Body of pancreas (tissue), 4 donors: Measurements from ENCODE around the gene MMP8.

Source experiments
- POLR2A ChIP-seq, 3 donors: fragments of 450-650 bp; IDR thresholded peaks; one replicate each; pipeline ENCODE4 v1.6.1; 2016; ENCODE audit warnings: antibody characterized with exemption in 3 of 3, mild to moderate bottlenecking in 2 of 3
- TF ChIP-seq, protein P1 (sequence below), 7 experiments: fragments of 450-650 bp in 4 of 7; fragments of 200-600 bp in 3 of 7; sonication (generic) in 3 of 7; IDR thresholded peaks; one replicate each; pipeline ENCODE4 v1.5.1; 2016 to 2019; ENCODE audit warnings: antibody characterized with exemption in 7 of 7

DNA sequence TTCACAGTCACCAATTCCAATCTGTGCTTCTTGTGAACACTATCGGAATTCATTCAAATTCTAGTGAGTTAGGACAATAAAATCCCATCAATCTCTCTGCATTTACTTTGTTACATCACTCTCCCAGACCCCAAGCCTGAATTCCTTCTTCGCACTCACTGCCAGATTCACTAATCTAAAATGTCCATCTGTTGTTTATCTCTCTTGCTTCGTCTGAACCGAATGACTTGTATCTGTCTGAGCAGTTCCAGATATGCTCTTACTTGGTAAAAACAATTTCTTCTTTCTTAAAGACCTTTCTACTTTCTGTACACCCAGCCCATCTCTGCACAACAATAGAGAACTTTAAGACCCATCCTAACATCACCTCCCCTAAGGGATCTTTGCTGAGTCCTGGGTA, 48.6 kb upstream of the MMP8 start:
- TF ChIP-seq, protein P1, sequence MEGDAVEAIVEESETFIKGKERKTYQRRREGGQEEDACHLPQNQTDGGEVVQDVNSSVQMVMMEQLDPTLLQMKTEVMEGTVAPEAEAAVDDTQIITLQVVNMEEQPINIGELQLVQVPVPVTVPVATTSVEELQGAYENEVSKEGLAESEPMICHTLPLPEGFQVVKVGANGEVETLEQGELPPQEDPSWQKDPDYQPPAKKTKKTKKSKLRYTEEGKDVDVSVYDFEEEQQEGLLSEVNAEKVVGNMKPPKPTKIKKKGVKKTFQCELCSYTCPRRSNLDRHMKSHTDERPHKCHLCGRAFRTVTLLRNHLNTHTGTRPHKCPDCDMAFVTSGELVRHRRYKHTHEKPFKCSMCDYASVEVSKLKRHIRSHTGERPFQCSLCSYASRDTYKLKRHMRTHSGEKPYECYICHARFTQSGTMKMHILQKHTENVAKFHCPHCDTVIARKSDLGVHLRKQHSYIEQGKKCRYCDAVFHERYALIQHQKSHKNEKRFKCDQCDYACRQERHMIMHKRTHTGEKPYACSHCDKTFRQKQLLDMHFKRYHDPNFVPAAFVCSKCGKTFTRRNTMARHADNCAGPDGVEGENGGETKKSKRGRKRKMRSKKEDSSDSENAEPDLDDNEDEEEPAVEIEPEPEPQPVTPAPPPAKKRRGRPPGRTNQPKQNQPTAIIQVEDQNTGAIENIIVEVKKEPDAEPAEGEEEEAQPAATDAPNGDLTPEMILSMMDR (IDR thresholded peaks at IDR 0.05), result no peak
- no peak for TF ChIP-seq POLR2A (IDR thresholded peaks at IDR 0.05)
